Measurements from ENCODE around the gene ANKRD13B. TPM values are rescaled to one million over a fixed set of nuclear protein-coding genes. Genes with fewer than 3 reads are reported as not detected.

ANKRD13B gene
- total and polyA plus RNA-seq, 2 of the 13 experiments (the other 11 are each of a cell fraction or from before 2014, with no cell fraction given), result 1.7 to 1.8 TPM

DNA sequence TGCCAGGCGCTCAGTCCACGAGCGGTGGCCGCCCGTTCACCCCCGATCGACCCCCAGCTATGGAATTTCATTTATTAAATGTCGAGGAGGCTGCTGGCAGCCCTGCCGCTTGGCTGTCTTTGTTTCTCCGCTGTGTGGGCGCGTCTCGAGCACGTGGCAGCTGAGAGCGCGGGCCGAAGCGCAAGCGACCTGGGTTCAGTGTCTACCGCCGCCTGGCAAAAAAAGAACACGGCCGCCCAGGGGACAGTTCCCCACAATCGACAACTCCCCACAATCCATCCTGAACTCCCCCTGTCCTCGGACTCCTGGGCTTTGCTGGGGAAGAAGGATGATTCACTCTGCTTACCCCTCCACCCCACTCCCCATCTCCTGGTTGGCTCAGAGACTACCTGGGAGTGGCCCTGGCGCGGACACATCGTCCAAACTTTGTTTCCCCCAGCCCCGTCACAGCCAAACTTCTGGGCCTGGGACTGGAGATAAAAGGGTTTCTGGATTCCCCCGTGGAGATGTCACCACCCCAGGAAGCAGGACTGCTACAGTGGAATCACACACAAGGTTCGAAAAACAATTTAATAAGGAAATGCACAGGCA lies 1.7 kb upstream of the ANKRD13B start (continued):
- TF ChIP-seq, protein P1, sequence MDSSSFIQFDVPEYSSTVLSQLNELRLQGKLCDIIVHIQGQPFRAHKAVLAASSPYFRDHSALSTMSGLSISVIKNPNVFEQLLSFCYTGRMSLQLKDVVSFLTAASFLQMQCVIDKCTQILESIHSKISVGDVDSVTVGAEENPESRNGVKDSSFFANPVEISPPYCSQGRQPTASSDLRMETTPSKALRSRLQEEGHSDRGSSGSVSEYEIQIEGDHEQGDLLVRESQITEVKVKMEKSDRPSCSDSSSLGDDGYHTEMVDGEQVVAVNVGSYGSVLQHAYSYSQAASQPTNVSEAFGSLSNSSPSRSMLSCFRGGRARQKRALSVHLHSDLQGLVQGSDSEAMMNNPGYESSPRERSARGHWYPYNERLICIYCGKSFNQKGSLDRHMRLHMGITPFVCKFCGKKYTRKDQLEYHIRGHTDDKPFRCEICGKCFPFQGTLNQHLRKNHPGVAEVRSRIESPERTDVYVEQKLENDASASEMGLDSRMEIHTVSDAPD (CRISPR knock-in tag; IDR thresholded peaks at IDR 0.05), result no peak; the same call in 1 of the 2 replicates
- TF ChIP-seq SRF (IDR thresholded peaks at IDR 0.05; ENCODE audit: low read depth, low read length) (no peak), TCF7 (IDR thresholded peaks at IDR 0.05; ENCODE audit: low read depth) (no peak), NFE2 (CRISPR knock-in tag; IDR thresholded peaks at IDR 0.05) (no peak), NCOA2 (CRISPR knock-in tag; IDR thresholded peaks at IDR 0.05) (no peak), ZNF792 (CRISPR knock-in tag; IDR thresholded peaks at IDR 0.05) (no peak; the same call in 1 of the 2 replicates), SMYD3 (CRISPR knock-in tag; IDR thresholded peaks at IDR 0.05) (peak; percentile 77; the same call in 1 of the 2 replicates), GTF2F1 (IDR thresholded peaks at IDR 0.05; ENCODE audit: low read length) (no peak), DRAP1 (CRISPR knock-in tag; IDR thresholded peaks at IDR 0.05) (no peak; the same call in 1 of the 2 replicates), ZFP62 (CRISPR knock-in tag; IDR thresholded peaks at IDR 0.05) (no peak), ZBTB3 (CRISPR knock-in tag; IDR thresholded peaks at IDR 0.05; ENCODE audit: borderline replicate concordance, low read depth) (no peak), RBM22 (optimal IDR thresholded peaks at IDR 0.05; ENCODE audit: low read length) (no peak), ZNF710 (CRISPR knock-in tag; IDR thresholded peaks at IDR 0.05; ENCODE audit: borderline replicate concordance) (no peak; the same call in 1 of the 2 replicates), NPAS2 (CRISPR knock-in tag; IDR thresholded peaks at IDR 0.05; ENCODE audit: borderline replicate concordance) (no peak), THAP11 (CRISPR knock-in tag; IDR thresholded peaks at IDR 0.05) (no peak)
- TF ChIP-seq, protein P2, sequence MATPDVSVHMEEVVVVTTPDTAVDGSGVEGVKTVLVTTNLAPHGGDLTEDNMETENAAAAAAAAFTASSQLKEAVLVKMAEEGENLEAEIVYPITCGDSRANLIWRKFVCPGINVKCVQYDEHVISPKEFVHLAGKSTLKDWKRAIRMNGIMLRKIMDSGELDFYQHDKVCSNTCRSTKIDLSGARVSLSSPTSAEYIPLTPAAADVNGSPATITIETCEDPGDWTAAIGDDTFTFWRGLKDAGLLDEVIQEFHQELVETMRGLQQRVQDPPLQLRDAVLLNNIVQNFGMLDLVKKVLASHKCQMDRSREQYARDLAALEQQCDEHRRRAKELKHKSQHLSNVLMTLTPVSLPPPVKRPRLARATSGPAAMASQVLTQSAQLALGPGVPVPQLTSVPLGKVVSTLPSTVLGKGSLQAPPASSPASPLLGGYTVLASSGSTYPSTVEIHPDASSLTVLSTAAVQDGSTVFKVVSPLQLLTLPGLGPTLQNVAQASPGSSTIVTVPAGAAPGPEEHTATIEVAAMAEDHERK (CRISPR knock-in tag; IDR thresholded peaks at IDR 0.05; ENCODE audit: low read depth), result no peak
- TF ChIP-seq, protein P3, sequence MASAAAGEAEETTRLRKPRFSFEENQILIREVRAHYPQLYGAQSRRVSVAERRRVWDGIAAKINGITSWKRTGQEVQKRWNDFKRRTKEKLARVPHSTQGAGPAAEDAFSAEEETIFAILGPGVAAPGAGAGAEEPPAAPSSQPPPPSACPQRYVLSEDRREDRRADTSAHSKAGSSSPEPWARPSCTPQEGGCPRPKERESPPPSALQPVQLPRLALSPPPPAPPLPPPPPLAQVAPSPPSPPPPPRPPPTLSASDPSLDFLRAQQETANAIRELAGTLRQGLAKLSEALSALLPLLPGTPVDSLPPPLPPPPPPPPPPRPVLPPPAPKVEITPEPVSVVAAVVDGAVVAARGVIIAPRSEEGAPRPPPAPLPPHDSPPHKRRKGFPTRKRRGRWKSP (CRISPR knock-in tag; IDR thresholded peaks at IDR 0.05), result no peak
- TF ChIP-seq, protein P4, sequence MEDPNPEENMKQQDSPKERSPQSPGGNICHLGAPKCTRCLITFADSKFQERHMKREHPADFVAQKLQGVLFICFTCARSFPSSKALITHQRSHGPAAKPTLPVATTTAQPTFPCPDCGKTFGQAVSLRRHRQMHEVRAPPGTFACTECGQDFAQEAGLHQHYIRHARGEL (CRISPR knock-in tag; IDR thresholded peaks at IDR 0.05), result no peak
- TF ChIP-seq, protein P5, sequence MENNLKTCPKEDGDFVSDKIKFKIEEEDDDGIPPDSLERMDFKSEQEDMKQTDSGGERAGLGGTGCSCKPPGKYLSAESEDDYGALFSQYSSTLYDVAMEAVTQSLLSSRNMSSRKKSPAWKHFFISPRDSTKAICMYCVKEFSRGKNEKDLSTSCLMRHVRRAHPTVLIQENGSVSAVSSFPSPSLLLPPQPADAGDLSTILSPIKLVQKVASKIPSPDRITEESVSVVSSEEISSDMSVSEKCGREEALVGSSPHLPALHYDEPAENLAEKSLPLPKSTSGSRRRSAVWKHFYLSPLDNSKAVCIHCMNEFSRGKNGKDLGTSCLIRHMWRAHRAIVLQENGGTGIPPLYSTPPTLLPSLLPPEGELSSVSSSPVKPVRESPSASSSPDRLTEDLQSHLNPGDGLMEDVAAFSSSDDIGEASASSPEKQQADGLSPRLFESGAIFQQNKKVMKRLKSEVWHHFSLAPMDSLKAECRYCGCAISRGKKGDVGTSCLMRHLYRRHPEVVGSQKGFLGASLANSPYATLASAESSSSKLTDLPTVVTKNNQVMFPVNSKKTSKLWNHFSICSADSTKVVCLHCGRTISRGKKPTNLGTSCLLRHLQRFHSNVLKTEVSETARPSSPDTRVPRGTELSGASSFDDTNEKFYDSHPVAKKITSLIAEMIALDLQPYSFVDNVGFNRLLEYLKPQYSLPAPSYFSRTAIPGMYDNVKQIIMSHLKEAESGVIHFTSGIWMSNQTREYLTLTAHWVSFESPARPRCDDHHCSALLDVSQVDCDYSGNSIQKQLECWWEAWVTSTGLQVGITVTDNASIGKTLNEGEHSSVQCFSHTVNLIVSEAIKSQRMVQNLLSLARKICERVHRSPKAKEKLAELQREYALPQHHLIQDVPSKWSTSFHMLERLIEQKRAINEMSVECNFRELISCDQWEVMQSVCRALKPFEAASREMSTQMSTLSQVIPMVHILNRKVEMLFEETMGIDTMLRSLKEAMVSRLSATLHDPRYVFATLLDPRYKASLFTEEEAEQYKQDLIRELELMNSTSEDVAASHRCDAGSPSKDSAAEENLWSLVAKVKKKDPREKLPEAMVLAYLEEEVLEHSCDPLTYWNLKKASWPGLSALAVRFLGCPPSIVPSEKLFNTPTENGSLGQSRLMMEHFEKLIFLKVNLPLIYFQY (CRISPR knock-in tag; IDR thresholded peaks at IDR 0.05; ENCODE audit: borderline replicate concordance), result peak; percentile 32; the same call in 1 of the 2 replicates

Data from HepG2 (cell line).